ENCODE data around the gene PDCD1.

PDCD1 gene

GRCh38 chr2:241815477-241816430, 42.9 kb downstream of the PDCD1 start:
- Histone ChIP-seq H3K27me3 (no peaks in the 10 kb centered on the region), H3K9me3 (peaks cover 11% of the 10 kb centered on the region; the same call in 1 of the 2 replicates), H3K4me1 (peaks cover 97% of the 10 kb centered on the region), H3K4me2 (peak overlapping the region; percentile 92), H3K36me3 (no peaks in the 10 kb centered on the region), H3K9ac (no peak overlapping the region), H3K4me3 (no peak overlapping the region), H3K27ac (peak overlapping the region; percentile 85), H4K20me1 (no peaks in the 10 kb centered on the region)
- no peak for TF ChIP-seq Cebpa-rat (IDR thresholded peaks at IDR 0.05)

GRCh38 chr2:241814643-241815476, 43.8 kb downstream of the PDCD1 start:
- Histone ChIP-seq H3K36me3 (no peaks in the 10 kb centered on the region), H3K27me3 (no peaks in the 10 kb centered on the region), H3K9ac (peak overlapping the region; percentile 24; the same call in 1 of the 2 replicates), H3K4me2 (peak overlapping the region; percentile 92), H3K4me1 (peaks cover 97% of the 10 kb centered on the region), H4K20me1 (no peaks in the 10 kb centered on the region), H3K4me3 (0 out of 2 replicates have a peak overlapping the region, but pooled peaks have one; percentile 22), H3K9me3 (peaks cover 11% of the 10 kb centered on the region; the same call in 1 of the 2 replicates), H3K27ac (peak overlapping the region; percentile 97)
- no peak for TF ChIP-seq Cebpa-rat (IDR thresholded peaks at IDR 0.05)

GRCh38 chr2:241814393-241814642, 44.4 kb downstream of the PDCD1 start:
- peak overlapping the region; percentile 24; the same call in 1 of the 2 replicates for H3K9ac ChIP-seq
- H3K4me1 ChIP-seq: peaks cover 100% of the 10 kb centered on the region
- H3K36me3 ChIP-seq: no peaks in the 10 kb centered on the region
- H3K9me3 ChIP-seq: peaks cover 11% of the 10 kb centered on the region; the same call in 1 of the 2 replicates
- H4K20me1 ChIP-seq: no peaks in the 10 kb centered on the region
- H3K4me3 ChIP-seq: 0 out of 2 replicates have a peak overlapping the region, but pooled peaks have one; percentile 22
- no peak for TF ChIP-seq Cebpa-rat (IDR thresholded peaks at IDR 0.05)
- H3K4me2 ChIP-seq: peak overlapping the region; percentile 92
- H3K27me3 ChIP-seq: no peaks in the 10 kb centered on the region
- peak overlapping the region; percentile 97 for H3K27ac ChIP-seq

- peak overlapping the region; percentile 45 for H3K4me3 ChIP-seq
- peak overlapping the region; percentile 97 for H3K27ac ChIP-seq
- no peaks in the 10 kb centered on the region for H3K36me3 ChIP-seq
- no peaks in the 10 kb centered on the region for H3K27me3 ChIP-seq
- peaks cover 11% of the 10 kb centered on the region; the same call in 1 of the 2 replicates for H3K9me3 ChIP-seq
- peaks cover 100% of the 10 kb centered on the region for H3K4me1 ChIP-seq
- no peaks in the 10 kb centered on the region for H4K20me1 ChIP-seq
- peak overlapping the region; percentile 83 for H3K9ac ChIP-seq
- TF ChIP-seq Cebpa-rat (IDR thresholded peaks at IDR 0.05): no peak
- H3K4me2 ChIP-seq: peak overlapping the region; percentile 92
These were observed 44.9 kb downstream of the PDCD1 start for GRCh38 chr2:241813644-241814392.

- no peak for TF ChIP-seq Cebpa-rat (IDR thresholded peaks at IDR 0.05)
- H3K9ac ChIP-seq: peak overlapping the region; percentile 83
- H3K9me3 ChIP-seq: peaks cover 11% of the 10 kb centered on the region; the same call in 1 of the 2 replicates
- H3K27me3 ChIP-seq: no peaks in the 10 kb centered on the region
- peak overlapping the region; percentile 92 for H3K4me2 ChIP-seq
- H3K4me3 ChIP-seq: peak overlapping the region; percentile 45
- peak overlapping the region; percentile 97 for H3K27ac ChIP-seq
- H4K20me1 ChIP-seq: no peaks in the 10 kb centered on the region
- H3K4me1 ChIP-seq: peaks cover 100% of the 10 kb centered on the region
- no peaks in the 10 kb centered on the region for H3K36me3 ChIP-seq
These were observed 45.7 kb downstream of the PDCD1 start for GRCh38 chr2:241812730-241813643.

GRCh38 chr2:241811952-241812729, 46.6 kb downstream of the PDCD1 start:
- H3K27me3 ChIP-seq: no peaks in the 10 kb centered on the region
- peak overlapping the region; percentile 92 for H3K4me2 ChIP-seq
- H3K27ac ChIP-seq: peak overlapping the region; percentile 97
- H3K4me3 ChIP-seq: no peak overlapping the region
- TF ChIP-seq Cebpa-rat (IDR thresholded peaks at IDR 0.05): no peak
- peak overlapping the region; percentile 72; the same call in 1 of the 2 replicates for H3K9ac ChIP-seq
- peaks cover 92% of the 10 kb centered on the region for H3K4me1 ChIP-seq
- no peaks in the 10 kb centered on the region for H4K20me1 ChIP-seq
- H3K9me3 ChIP-seq: peaks cover 11% of the 10 kb centered on the region; the same call in 1 of the 2 replicates
- no peaks in the 10 kb centered on the region for H3K36me3 ChIP-seq

GRCh38 chr2:241811201-241811951, 47.3 kb downstream of the PDCD1 start:
- H3K9ac ChIP-seq: 0 out of 2 replicates have a peak overlapping the region, but pooled peaks have one; percentile 77
- peaks cover 11% of the 10 kb centered on the region; the same call in 1 of the 2 replicates for H3K9me3 ChIP-seq
- H3K36me3 ChIP-seq: no peaks in the 10 kb centered on the region
- H3K27ac ChIP-seq: peak overlapping the region; percentile 97
- TF ChIP-seq Cebpa-rat (IDR thresholded peaks at IDR 0.05): no peak
- peaks cover 84% of the 10 kb centered on the region for H3K4me1 ChIP-seq
- H4K20me1 ChIP-seq: no peaks in the 10 kb centered on the region
- H3K27me3 ChIP-seq: no peaks in the 10 kb centered on the region
- peak overlapping the region; percentile 92 for H3K4me2 ChIP-seq
- no peak overlapping the region for H3K4me3 ChIP-seq
